ENCODE measurements around the gene CRYL1. TPM values are rescaled to one million over a fixed set of nuclear protein-coding genes. Genes with fewer than 3 reads are reported as not detected.

CRYL1 gene
- total and polyA plus RNA-seq, 2 of the 13 experiments (the other 11 are each of a cell fraction or from before 2014, with no cell fraction given), result 57.2 to 115 TPM

GRCh38 chr13:20566898-20567874 is 41.5 kb upstream of the CRYL1 start, which contains the start of gene IFT88 (continued):
- TF ChIP-seq PTBP1 (IDR thresholded peaks at IDR 0.05; ENCODE audit: low read depth, low read length, poor library complexity, severe bottlenecking) (peak; percentile 23), ZSCAN20 (CRISPR knock-in tag; IDR thresholded peaks at IDR 0.05; ENCODE audit: borderline replicate concordance) (0 out of 2 replicates have a peak, but pooled peaks have one; percentile 83), RERE (CRISPR knock-in tag; IDR thresholded peaks at IDR 0.05; ENCODE audit: low read depth) (no peak), CENPX (CRISPR knock-in tag; IDR thresholded peaks at IDR 0.05) (no peak), ZNF687 (CRISPR knock-in tag; IDR thresholded peaks at IDR 0.05) (peak; percentile 98), MAX (IDR thresholded peaks at IDR 0.05) (peak; percentile 82), ZNF451 (CRISPR knock-in tag; IDR thresholded peaks at IDR 0.05) (no peak), SP2 (CRISPR knock-in tag; IDR thresholded peaks at IDR 0.05) (0 out of 2 replicates have a peak, but pooled peaks have one; percentile 21), ZNF891 (CRISPR knock-in tag; IDR thresholded peaks at IDR 0.05) (peak; percentile 72; the same call in 1 of the 2 replicates)
- TF ChIP-seq, protein P1, sequence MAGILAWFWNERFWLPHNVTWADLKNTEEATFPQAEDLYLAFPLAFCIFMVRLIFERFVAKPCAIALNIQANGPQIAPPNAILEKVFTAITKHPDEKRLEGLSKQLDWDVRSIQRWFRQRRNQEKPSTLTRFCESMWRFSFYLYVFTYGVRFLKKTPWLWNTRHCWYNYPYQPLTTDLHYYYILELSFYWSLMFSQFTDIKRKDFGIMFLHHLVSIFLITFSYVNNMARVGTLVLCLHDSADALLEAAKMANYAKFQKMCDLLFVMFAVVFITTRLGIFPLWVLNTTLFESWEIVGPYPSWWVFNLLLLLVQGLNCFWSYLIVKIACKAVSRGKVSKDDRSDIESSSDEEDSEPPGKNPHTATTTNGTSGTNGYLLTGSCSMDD (CRISPR knock-in tag; IDR thresholded peaks at IDR 0.05), result peak; percentile 34; the same call in 1 of the 2 replicates
- TF ChIP-seq, protein P2, sequence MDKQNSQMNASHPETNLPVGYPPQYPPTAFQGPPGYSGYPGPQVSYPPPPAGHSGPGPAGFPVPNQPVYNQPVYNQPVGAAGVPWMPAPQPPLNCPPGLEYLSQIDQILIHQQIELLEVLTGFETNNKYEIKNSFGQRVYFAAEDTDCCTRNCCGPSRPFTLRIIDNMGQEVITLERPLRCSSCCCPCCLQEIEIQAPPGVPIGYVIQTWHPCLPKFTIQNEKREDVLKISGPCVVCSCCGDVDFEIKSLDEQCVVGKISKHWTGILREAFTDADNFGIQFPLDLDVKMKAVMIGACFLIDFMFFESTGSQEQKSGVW (CRISPR knock-in tag; IDR thresholded peaks at IDR 0.05; ENCODE audit: borderline replicate concordance), result no peak
- TF ChIP-seq, protein P3, sequence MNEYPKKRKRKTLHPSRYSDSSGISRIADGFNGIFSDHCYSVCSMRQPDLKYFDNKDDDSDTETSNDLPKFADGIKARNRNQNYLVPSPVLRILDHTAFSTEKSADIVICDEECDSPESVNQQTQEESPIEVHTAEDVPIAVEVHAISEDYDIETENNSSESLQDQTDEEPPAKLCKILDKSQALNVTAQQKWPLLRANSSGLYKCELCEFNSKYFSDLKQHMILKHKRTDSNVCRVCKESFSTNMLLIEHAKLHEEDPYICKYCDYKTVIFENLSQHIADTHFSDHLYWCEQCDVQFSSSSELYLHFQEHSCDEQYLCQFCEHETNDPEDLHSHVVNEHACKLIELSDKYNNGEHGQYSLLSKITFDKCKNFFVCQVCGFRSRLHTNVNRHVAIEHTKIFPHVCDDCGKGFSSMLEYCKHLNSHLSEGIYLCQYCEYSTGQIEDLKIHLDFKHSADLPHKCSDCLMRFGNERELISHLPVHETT (CRISPR knock-in tag; conservative IDR thresholded peaks at IDR 0.05), result no peak; the same call in 1 of the 2 replicates

All from HepG2 (cell line).